Effector CD8-positive, alpha-beta T cell (primary cell): Measurements from ENCODE around the gene GET4.

ENCODE experiments used
- DNase-seq: peaks from one replicate; lab custom pipeline; 2025; lab: John Stamatoyannopoulos, UW
- total RNA-seq, 4 experiments: gene quantifications; one replicate each; lab custom pipeline; 2026; lab: John Stamatoyannopoulos, UW

GET4 gene
- total RNA-seq: 0.72 to 5.1 (median 2.8) reads per million in 4 experiments

- peak; percentile 98 for DNase-seq
Observed at GRCh38 chr7:876077-876971, at the start of gene GET4. GET4 (plus strand) TSS chr7:876554; CDS start chr7:876646, 92 bp downstream.

- DNase-seq: no peak
Observed at GRCh38 chr7:828793-829561, 47.4 kb upstream of the GET4 start.

GRCh38 chr7:830069-830468 is 46.3 kb upstream of the GET4 start:
- no peak for DNase-seq

GRCh38 chr7:831596-832166 is 44.7 kb upstream of the GET4 start:
- DNase-seq: no peak

- peak; percentile 20 for DNase-seq
Observed at GRCh38 chr7:832167-832967, 44.0 kb upstream of the GET4 start, which contains the start of gene SUN1. SUN1 (plus strand) TSS chr7:832476; CDS start chr7:832525, 49 bp downstream.

- DNase-seq: no peak
Observed at GRCh38 chr7:832968-833424, 43.4 kb upstream of the GET4 start.

GRCh38 chr7:833601-834258 is 42.6 kb upstream of the GET4 start:
- no peak for DNase-seq

GRCh38 chr7:834277-834676 is 42.1 kb upstream of the GET4 start:
- DNase-seq: no peak

- no peak for DNase-seq
Observed at GRCh38 chr7:835021-835420, 41.3 kb upstream of the GET4 start.

- no peak for DNase-seq
Observed at GRCh38 chr7:835485-836401, 40.6 kb upstream of the GET4 start.

- no peak for DNase-seq
Observed at GRCh38 chr7:836429-836828, 39.9 kb upstream of the GET4 start.

- DNase-seq: no peak
Observed at GRCh38 chr7:837001-837400, 39.4 kb upstream of the GET4 start.

- no peak for DNase-seq
Observed at GRCh38 chr7:840001-840600, 36.3 kb upstream of the GET4 start.

- DNase-seq: no peak
Observed at GRCh38 chr7:841943-842342, 34.4 kb upstream of the GET4 start.

GRCh38 chr7:842431-843031 is 33.8 kb upstream of the GET4 start:
- no peak for DNase-seq

GRCh38 chr7:843230-843629 is 33.1 kb upstream of the GET4 start:
- DNase-seq: no peak

GRCh38 chr7:844043-844442 is 32.3 kb upstream of the GET4 start:
- no peak for DNase-seq

- no peak for DNase-seq
Observed at GRCh38 chr7:844514-844913, 31.8 kb upstream of the GET4 start.

- no peak for DNase-seq
Observed at GRCh38 chr7:845091-845490, 31.3 kb upstream of the GET4 start.
